Fibroblast of pulmonary artery (primary cell): Measurements from ENCODE around the gene LMNA.
A peak's percentile ranks its signal among the peaks of the same experiment; 100 is the strongest.

ENCODE experiments used
- DNase-seq: peaks from one replicate; pipeline ENCODE4 v3.0.0-alpha.2; 2010; ENCODE audit warnings: low read depth
- H3K4me3 ChIP-seq: replicated peaks from 2 replicates; pipeline ENCODE4 v1.5.1; 2011; ENCODE audit warnings: low read depth, mild to moderate bottlenecking, control low read depth, low read length, moderate library complexity
- CTCF ChIP-seq: IDR thresholded peaks from 2 replicates; pipeline ENCODE4 v1.5.1; 2011; ENCODE audit warnings: mild to moderate bottlenecking, control low read depth, low read length, inconsistent platforms; ENCODE audit errors: missing control alignments

The LMNA gene

DNA sequence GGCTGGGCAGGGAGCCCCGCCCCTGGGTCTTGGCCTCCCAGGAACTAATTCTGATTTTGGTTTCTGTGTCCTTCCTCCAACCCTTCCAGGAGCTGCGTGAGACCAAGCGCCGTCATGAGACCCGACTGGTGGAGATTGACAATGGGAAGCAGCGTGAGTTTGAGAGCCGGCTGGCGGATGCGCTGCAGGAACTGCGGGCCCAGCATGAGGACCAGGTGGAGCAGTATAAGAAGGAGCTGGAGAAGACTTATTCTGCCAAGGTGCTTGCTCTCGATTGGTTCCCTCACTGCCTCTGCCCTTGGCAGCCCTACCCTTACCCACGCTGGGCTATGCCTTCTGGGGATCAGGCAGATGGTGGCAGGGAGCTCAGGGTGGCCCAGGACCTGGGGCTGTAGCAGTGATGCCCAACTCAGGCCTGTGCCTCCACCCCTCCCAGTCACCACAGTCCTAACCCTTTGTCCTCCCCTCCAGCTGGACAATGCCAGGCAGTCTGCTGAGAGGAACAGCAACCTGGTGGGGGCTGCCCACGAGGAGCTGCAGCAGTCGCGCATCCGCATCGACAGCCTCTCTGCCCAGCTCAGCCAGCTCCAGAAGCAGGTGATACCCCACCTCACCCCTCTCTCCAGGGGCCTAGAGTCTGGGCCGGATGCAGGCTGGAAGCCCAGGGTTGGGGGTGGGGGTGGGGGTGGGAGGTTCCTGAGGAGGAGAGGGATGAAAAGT lies 20.4 kb downstream of the LMNA start:
- DNase-seq, result no peak
- no peak overlapping the region for H3K4me3 ChIP-seq
- no peak for TF ChIP-seq CTCF

GRCh38 chr1:156135930-156136871 lies 21.7 kb downstream of the LMNA start:
- H3K4me3 ChIP-seq, result no peak overlapping the region
- DNase-seq, result no peak
- no peak for TF ChIP-seq CTCF

DNA sequence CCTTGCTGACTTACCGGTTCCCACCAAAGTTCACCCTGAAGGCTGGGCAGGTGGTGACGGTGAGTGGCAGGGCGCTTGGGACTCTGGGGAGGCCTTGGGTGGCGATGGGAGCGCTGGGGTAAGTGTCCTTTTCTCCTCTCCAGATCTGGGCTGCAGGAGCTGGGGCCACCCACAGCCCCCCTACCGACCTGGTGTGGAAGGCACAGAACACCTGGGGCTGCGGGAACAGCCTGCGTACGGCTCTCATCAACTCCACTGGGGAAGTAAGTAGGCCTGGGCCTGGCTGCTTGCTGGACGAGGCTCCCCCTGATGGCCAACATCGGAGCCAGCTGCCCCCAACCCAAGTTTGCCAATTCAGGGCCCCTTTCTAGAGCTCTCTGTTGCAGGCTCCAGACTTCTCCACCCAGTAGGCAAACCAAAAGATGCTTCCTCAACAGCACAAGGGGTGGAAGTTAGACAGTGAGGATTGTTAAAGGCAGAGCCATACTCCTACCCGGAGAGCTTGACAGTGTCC lies 22.5 kb downstream of the LMNA start:
- peak; percentile 7 for TF ChIP-seq CTCF
- H3K4me3 ChIP-seq, result no peak overlapping the region
- DNase-seq, result no peak

DNA sequence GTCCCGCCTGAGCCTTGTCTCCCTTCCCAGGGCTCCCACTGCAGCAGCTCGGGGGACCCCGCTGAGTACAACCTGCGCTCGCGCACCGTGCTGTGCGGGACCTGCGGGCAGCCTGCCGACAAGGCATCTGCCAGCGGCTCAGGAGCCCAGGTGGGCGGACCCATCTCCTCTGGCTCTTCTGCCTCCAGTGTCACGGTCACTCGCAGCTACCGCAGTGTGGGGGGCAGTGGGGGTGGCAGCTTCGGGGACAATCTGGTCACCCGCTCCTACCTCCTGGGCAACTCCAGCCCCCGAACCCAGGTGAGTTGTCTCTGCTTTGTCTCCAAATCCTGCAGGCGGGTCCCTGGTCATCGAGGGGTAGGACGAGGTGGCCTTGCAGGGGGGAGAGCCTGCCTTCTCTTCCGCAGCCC lies 24.0 kb downstream of the LMNA start:
- H3K4me3 ChIP-seq, result no peak overlapping the region
- no peak for DNase-seq
- TF ChIP-seq CTCF, result no peak

GRCh38 chr1:156140879-156141707 lies 26.6 kb downstream of the LMNA start:
- DNase-seq, result no peak
- TF ChIP-seq CTCF, result peak; percentile 55
- no peak overlapping the region for H3K4me3 ChIP-seq

DNA sequence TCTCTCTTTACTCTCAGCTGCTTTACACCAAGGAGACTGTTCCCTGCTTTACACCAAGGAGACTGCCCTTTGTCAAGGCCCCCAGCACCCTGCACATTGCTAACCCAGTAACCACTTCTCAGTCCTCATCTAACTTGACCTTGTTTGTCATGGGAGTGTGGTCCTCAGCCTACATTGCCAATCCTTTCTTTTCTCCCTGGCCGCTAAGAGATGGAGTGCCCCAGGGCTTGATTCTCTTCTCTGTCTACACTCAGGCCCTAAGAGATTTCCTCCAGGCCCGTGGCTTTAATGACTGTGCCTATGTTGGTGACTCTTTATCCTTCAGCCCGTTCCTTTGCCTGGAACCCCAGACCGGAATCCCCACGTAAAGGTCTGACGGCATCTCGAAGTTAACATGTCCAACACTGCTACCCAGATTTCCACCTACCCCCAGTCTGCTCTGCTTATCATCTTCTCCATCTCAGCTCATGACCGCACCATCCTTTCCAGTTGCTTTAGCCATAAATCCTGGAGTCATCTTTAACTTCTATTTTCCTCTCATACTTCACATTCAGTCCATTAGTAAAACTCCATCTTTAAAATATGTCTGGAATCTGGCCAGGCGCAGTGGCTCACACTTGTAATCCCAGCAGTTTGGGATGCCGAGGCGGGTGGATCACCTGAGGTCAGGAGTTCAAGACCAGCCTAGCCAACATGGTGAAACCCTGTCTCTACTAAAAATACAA lies 29.4 kb downstream of the LMNA start:
- no peak for DNase-seq
- no peak overlapping the region for H3K4me3 ChIP-seq
- TF ChIP-seq CTCF, result no peak
